ENCODE measurements around the gene HEXA. TPM values are rescaled to one million over a fixed set of nuclear protein-coding genes. Genes with fewer than 3 reads are reported as not detected.

HEXA gene
- total and polyA plus RNA-seq, 9 of the 15 experiments (the other 6 are each of a cell fraction or from before 2014, with no cell fraction given): 22.2 to 136 (median 68.9) TPM

DNA sequence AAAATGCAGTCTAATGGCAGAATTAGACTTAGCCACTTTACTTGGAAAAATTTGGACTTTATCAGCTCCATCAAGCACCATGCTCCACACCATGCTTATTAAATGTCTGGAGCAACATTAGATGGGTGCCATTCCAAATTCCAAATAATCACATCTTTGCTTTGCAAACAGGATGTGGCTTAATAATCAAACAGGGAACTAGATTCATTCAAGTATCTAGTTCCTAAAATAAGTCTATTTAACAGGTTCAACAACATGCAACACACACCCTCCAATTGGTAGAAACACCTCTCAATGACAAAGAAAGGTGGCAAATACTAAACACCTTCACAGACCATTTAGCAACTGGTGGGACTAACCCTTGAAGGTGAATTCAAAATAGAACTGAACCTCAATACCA lies 3.5 kb downstream of the HEXA start:
- Histone ChIP-seq H3K79me2 (ENCODE audit: control insufficient read depth, insufficient read depth, low read length) (peaks cover 35% of the 10 kb centered on the region), H3K4me3 (no peak overlapping the region), H3K9me1 (ENCODE audit: control insufficient read depth, insufficient read depth, low read length) (no peaks in the 10 kb centered on the region), H3K4me1 (replicated peaks in 1 of 2; ENCODE audit: control insufficient read depth in 2 of 2, insufficient read depth in 2 of 2, low read length in 2 of 2) (peaks cover 8 to 15% of the 10 kb centered on the region in 2 experiments; a peak in 3 of 5 replicates), H3K27me3 (ENCODE audit: control insufficient read depth in 2 of 2, insufficient read depth in 2 of 2, low read length in 2 of 2) (no peaks in the 10 kb centered on the region), H3K36me3 (ENCODE audit: control insufficient read depth, insufficient read depth, low read length) (peaks cover 44% of the 10 kb centered on the region), H3K9ac (ENCODE audit: insufficient read depth in 1 of 2, low read depth in 2 of 2, low read length in 2 of 2) (no peak overlapping the region), H4K20me1 (replicated peaks; ENCODE audit: control insufficient read depth, insufficient read depth, low read length) (no peaks in the 10 kb centered on the region), H3K9me3 (replicated peaks; ENCODE audit: control insufficient read depth, insufficient read depth, low read depth, low read length) (no peaks in the 10 kb centered on the region), H3K4me2 (ENCODE audit: insufficient read depth, low read length) (no peak overlapping the region), H3K27ac (ENCODE audit: extremely low read depth, low read depth, low read length) (no peak overlapping the region), H2AFZ (ENCODE audit: low read depth, low read length) (no peak overlapping the region)
- POLR2A ChIA-PET: interaction anchor here (1.2 kb wide), 1 partner anchor 182 kb away, joined by 3 read pairs; no protein-coding TSS in a partner anchor
- ATAC-seq: no peak
- in situ Hi-C loops (cut with MboI): no loop called here
- no peak for DNase-seq (ENCODE audit: extremely low read depth in 1 of 4, low spot score in 3 of 4)
- TF ChIP-seq CBFA2T3 (IDR thresholded peaks at IDR 0.05) (no peak), NONO (IDR thresholded peaks at IDR 0.05; ENCODE audit: low read depth in 2 of 2, low read length in 1 of 2) (no peak), ZNF12 (CRISPR knock-in tag; IDR thresholded peaks at IDR 0.05) (no peak), ELF2 (CRISPR knock-in tag; IDR thresholded peaks at IDR 0.05) (no peak), LARP7 (IDR thresholded peaks at IDR 0.05) (no peak), MBD2 (IDR thresholded peaks at IDR 0.05; ENCODE audit: borderline replicate concordance, low read depth) (no peak), RFX7 (CRISPR knock-in tag; IDR thresholded peaks at IDR 0.05) (no peak), GABPA (tag; conservative IDR thresholded peaks at IDR 0.05; ENCODE audit: low read depth) (no peak)
- no peak for FAIRE-seq
- intact Hi-C loops (cut with micrococcal nuclease): no loop called here
- CTCF ChIA-PET (ENCODE audit: low intra/inter-chr PET ratio): no interaction called here
- BruUV-seq (replicated peaks): no TSS peak

GRCh38 chr15:72369964-72370363 lies 5.8 kb downstream of the HEXA start:
- H3K79me2 ChIP-seq (ENCODE audit: control insufficient read depth, insufficient read depth, low read length): peaks cover 27% of the 10 kb centered on the region

More at GRCh38 chr15:72369964-72370363, 5.8 kb downstream of the HEXA start:
- H3K4me1 ChIP-seq (replicated peaks in 1 of 2; ENCODE audit: control insufficient read depth in 2 of 2, insufficient read depth in 2 of 2, low read length in 2 of 2): peaks cover 3 to 6% of the 10 kb centered on the region in 2 experiments; a peak in 2 of 5 replicates
- H3K9ac ChIP-seq (ENCODE audit: insufficient read depth in 1 of 2, low read depth in 2 of 2, low read length in 2 of 2): no peak overlapping the region
- no peak overlapping the region for H3K4me3 ChIP-seq
- ATAC-seq (no peak), FAIRE-seq (no peak), DNase-seq (ENCODE audit: extremely low read depth in 1 of 4, low spot score in 3 of 4) (no peak)
- POLR2A ChIA-PET: interaction anchor here (1.4 kb wide), 1 partner anchor 14 kb away, joined by 6 read pairs; no protein-coding TSS in a partner anchor
- H2AFZ ChIP-seq (ENCODE audit: low read depth, low read length): no peak overlapping the region
- no peak overlapping the region for H3K4me2 ChIP-seq (ENCODE audit: insufficient read depth, low read length)
- no peak overlapping the region for H3K27ac ChIP-seq (ENCODE audit: extremely low read depth, low read depth, low read length)
- peaks cover 47% of the 10 kb centered on the region for H3K36me3 ChIP-seq (ENCODE audit: control insufficient read depth, insufficient read depth, low read length)
- in situ Hi-C loops (cut with MboI): no loop called here
- no peaks in the 10 kb centered on the region for H3K9me1 ChIP-seq (ENCODE audit: control insufficient read depth, insufficient read depth, low read length)
- WGBS (ENCODE audit: insufficient coverage, low coverage, missing lambda C conversion rate): no CpG with 5 or more reads among the region's 1 CpG
- H3K27me3 ChIP-seq (ENCODE audit: control insufficient read depth in 2 of 2, insufficient read depth in 2 of 2, low read length in 2 of 2): no peaks in the 10 kb centered on the region
- H4K20me1 ChIP-seq (replicated peaks; ENCODE audit: control insufficient read depth, insufficient read depth, low read length): no peaks in the 10 kb centered on the region
- no peaks in the 10 kb centered on the region for H3K9me3 ChIP-seq (replicated peaks; ENCODE audit: control insufficient read depth, insufficient read depth, low read depth, low read length)
- CTCF ChIA-PET (ENCODE audit: low intra/inter-chr PET ratio): interaction anchor here (0.6 kb wide), 1 partner anchor 30 kb away, joined by 3 read pairs; no protein-coding TSS in a partner anchor
- intact Hi-C loops (cut with micrococcal nuclease): no loop called here
- TF ChIP-seq ZNF354B (CRISPR knock-in tag; IDR thresholded peaks at IDR 0.05): no peak
- no peak for TF ChIP-seq MBD2 (IDR thresholded peaks at IDR 0.05; ENCODE audit: borderline replicate concordance, low read depth)
- no peak for TF ChIP-seq SREBF1 (IDR thresholded peaks at IDR 0.05; ENCODE audit: borderline replicate concordance, low read depth, low read length)
- TF ChIP-seq ZNF282 (CRISPR knock-in tag; IDR thresholded peaks at IDR 0.05): no peak
- TF ChIP-seq HLTF (IDR thresholded peaks at IDR 0.05): no peak
- TF ChIP-seq MEF2D (tag; conservative IDR thresholded peaks at IDR 0.05; ENCODE audit: low read depth): no peak
- TF ChIP-seq, protein P1, sequence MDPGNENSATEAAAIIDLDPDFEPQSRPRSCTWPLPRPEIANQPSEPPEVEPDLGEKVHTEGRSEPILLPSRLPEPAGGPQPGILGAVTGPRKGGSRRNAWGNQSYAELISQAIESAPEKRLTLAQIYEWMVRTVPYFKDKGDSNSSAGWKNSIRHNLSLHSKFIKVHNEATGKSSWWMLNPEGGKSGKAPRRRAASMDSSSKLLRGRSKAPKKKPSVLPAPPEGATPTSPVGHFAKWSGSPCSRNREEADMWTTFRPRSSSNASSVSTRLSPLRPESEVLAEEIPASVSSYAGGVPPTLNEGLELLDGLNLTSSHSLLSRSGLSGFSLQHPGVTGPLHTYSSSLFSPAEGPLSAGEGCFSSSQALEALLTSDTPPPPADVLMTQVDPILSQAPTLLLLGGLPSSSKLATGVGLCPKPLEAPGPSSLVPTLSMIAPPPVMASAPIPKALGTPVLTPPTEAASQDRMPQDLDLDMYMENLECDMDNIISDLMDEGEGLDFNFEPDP (CRISPR knock-in tag; IDR thresholded peaks at IDR 0.05): no peak
- BruUV-seq (replicated peaks): no TSS peak
